OCI-LY7 (cell line): Measurements from ENCODE around the gene EPHB1. TPM values are rescaled to one million over a fixed set of nuclear protein-coding genes. Genes with fewer than 3 reads are reported as not detected.

ENCODE experiments used
- BruUV-seq: library from RNA; stranded (reverse); fragments of 400-500 nt; replicated peaks from 2 replicates; lab custom pipeline; 2021; lab: Mats Ljungman, UMichigan
- CTCF ChIA-PET: fragments of 300-600 bp; sonication (Branson Sonifier 250); formaldehyde crosslinking; loops from one replicate; lab custom pipeline; 2022; ENCODE audit warnings: antibody characterized with exemption; ENCODE audit not compliant: unreplicated experiment; lab: Charles Lee
- POLR2A ChIA-PET: fragments of 300-600 bp; sonication (Branson Sonifier 250); formaldehyde crosslinking; loops from one replicate; lab custom pipeline; 2022; ENCODE audit warnings: antibody characterized with exemption; lab: Charles Lee
- DNase-seq: peaks from one replicate; pipeline ENCODE4 v3.0.0-alpha.2; 2015; ENCODE audit warnings: low spot score
- H2AFZ ChIP-seq: fragments of 200-600 bp; sonication (generic), shearing (Covaris generic); 2 replicates; pipeline ENCODE4 v1.6.1; 2014; ENCODE audit warnings: mild to moderate bottlenecking, antibody characterized with exemption, low read length, moderate library complexity
- H3K27ac ChIP-seq: fragments of 200-600 bp; sonication (generic); 2 replicates; pipeline ENCODE4 v1.5.1; 2014; ENCODE audit warnings: mixed run types, low read depth, mild to moderate bottlenecking, moderate library complexity, low read length, inconsistent platforms; ENCODE audit not compliant: poor library complexity, severe bottlenecking
- H3K36me3 ChIP-seq: fragments of 200-600 bp; sonication (generic); 2 replicates; pipeline ENCODE4 v1.6.1; 2014; ENCODE audit warnings: mild to moderate bottlenecking, antibody characterized with exemption, low read length, moderate library complexity, mixed read lengths; ENCODE audit not compliant: insufficient read depth
- H3K4me1 ChIP-seq: fragments of 200-600 bp; sonication (generic); 2 replicates; pipeline ENCODE4 v1.5.1; 2014; ENCODE audit warnings: mild to moderate bottlenecking, low read length; ENCODE audit not compliant: insufficient read depth, poor library complexity, severe bottlenecking
- H3K4me2 ChIP-seq: fragments of 200-600 bp; sonication (generic); 2 replicates; pipeline ENCODE4 v1.6.1; 2014; ENCODE audit warnings: mild to moderate bottlenecking, low read length
- H3K4me3 ChIP-seq: fragments of 200-600 bp; sonication (generic); 2 replicates; pipeline ENCODE4 v1.5.1; 2014; ENCODE audit warnings: mild to moderate bottlenecking, low read depth, low read length; ENCODE audit not compliant: poor library complexity, severe bottlenecking
- H3K79me2 ChIP-seq: fragments of 200-600 bp; sonication (generic); 2 replicates; pipeline ENCODE4 v1.6.1; 2016; ENCODE audit warnings: low read depth, mild to moderate bottlenecking, low read length, moderate library complexity, mixed read lengths; ENCODE audit not compliant: insufficient read depth
- H3K9me2 ChIP-seq: fragments of 200-600 bp; sonication (generic); 2 replicates; pipeline ENCODE4 v1.6.1; 2016; ENCODE audit warnings: mild to moderate bottlenecking, low read length, mixed read lengths; ENCODE audit not compliant: insufficient read depth
- H3K9me3 ChIP-seq: fragments of 200-600 bp; sonication (generic); 2 replicates; pipeline ENCODE4 v1.6.1; 2014; ENCODE audit warnings: mild to moderate bottlenecking, mixed run types, low read length, mixed read lengths
- H4K20me1 ChIP-seq: fragments of 200-600 bp; sonication (generic); 2 replicates; pipeline ENCODE4 v1.6.1; 2014; ENCODE audit warnings: mild to moderate bottlenecking, antibody characterized with exemption, low read length, moderate library complexity, mixed read lengths; ENCODE audit not compliant: insufficient read depth
- CTCF ChIP-seq: fragments of 200-600 bp; sonication (generic); conservative IDR thresholded peaks from 2 replicates; pipeline ENCODE4 v1.5.1; 2014; ENCODE audit warnings: mild to moderate bottlenecking, antibody characterized with exemption, low read length, moderate library complexity, mixed read lengths
- EZH2phosphoT487 ChIP-seq: fragments of 200-600 bp; sonication (generic); IDR thresholded peaks from 2 replicates; pipeline ENCODE4 v1.6.1; 2018; ENCODE audit warnings: low read depth, borderline replicate concordance, mild to moderate bottlenecking, mixed run types, antibody characterized with exemption, low read length, moderate library complexity, mixed read lengths
- intact Hi-C: fragments of 100-400 bp; cut with micrococcal nuclease; formaldehyde crosslinking; loops from one replicate; pipeline ENCODE4 v1.10.0; 2022; ENCODE audit not compliant: unreplicated experiment
- total RNA-seq, 2 experiments: library from RNA; depleted of rRNA in 1 of 2; stranded (reverse); fragments of >200 nt in 1 of 2; shearing (Covaris generic) in 1 of 2; gene quantifications; 2 replicates each; pipeline ENCODE4 v1.2.3, GENCODE V29; 2014 to 2022

The EPHB1 gene
- total RNA-seq, 2 experiments from 2014 or later: 0.54 to 1.3 TPM

DNA sequence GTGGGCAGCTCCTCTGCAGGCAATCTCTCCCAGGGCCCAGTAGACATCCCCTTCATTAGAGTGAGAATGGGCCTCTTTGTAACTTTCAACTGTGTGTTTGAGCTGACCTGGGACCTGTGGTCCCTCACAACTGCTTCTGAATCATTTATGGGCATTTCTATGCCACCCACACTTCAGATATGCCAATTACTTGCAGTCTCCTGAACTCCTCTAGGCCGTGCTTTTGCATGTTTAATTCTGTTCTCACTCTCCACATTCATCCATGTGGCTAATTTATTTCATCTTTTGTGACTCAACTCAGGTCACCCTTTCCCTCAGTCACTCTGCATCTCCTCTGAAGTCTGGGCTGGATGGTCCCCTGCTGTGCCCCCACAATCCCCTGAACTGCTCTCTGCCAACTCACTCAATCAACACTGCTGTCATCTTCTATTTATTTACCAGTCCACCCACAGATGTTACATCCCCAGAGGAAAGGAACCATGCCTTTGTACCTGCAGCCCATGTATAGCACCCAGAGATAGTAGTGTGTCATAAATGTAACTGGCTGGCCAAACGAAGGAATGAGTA is 364.7 kb downstream of the EPHB1 start:
- Histone ChIP-seq H3K79me2 (no peaks in the 10 kb centered on the region), H3K9me2 (no peaks in the 10 kb centered on the region), H2AFZ (no peak overlapping the region), H3K36me3 (no peaks in the 10 kb centered on the region), H3K27ac (no peak overlapping the region), H3K9me3 (no peaks in the 10 kb centered on the region), H4K20me1 (no peaks in the 10 kb centered on the region), H3K4me3 (no peak overlapping the region), H3K4me2 (no peak overlapping the region), H3K4me1 (no peaks in the 10 kb centered on the region)
- TF ChIP-seq CTCF (no peak), EZH2phosphoT487 (no peak)
- intact Hi-C loops: no loop called here
- POLR2A ChIA-PET: interaction anchor here (0.6 to 0.7 kb wide), 2 partner anchors 180 to 317 kb away, joined by 3 read pairs; no protein-coding TSS in a partner anchor
- no TSS peak for BruUV-seq
- no peak for DNase-seq
- CTCF ChIA-PET: no interaction called here

GRCh38 chr3:135161425-135161824 is 366.4 kb downstream of the EPHB1 start:
- H3K27ac ChIP-seq: no peak overlapping the region
- H3K9me3 ChIP-seq: no peaks in the 10 kb centered on the region
- no peak overlapping the region for H3K4me3 ChIP-seq
- no TSS peak for BruUV-seq
- H3K4me2 ChIP-seq: no peak overlapping the region
- no peaks in the 10 kb centered on the region for H4K20me1 ChIP-seq
- intact Hi-C loops: no loop called here
- H3K9me2 ChIP-seq: no peaks in the 10 kb centered on the region
- no peak for DNase-seq
- ChIA-PET CTCF (no interaction called here), POLR2A (no interaction called here)
- H3K36me3 ChIP-seq: no peaks in the 10 kb centered on the region
- no peak for TF ChIP-seq EZH2phosphoT487
- no peak for TF ChIP-seq CTCF
- no peak overlapping the region for H2AFZ ChIP-seq
- no peaks in the 10 kb centered on the region for H3K79me2 ChIP-seq
- no peaks in the 10 kb centered on the region for H3K4me1 ChIP-seq

GRCh38 chr3:135163701-135164100 is 368.6 kb downstream of the EPHB1 start:
- Histone ChIP-seq H3K79me2 (no peaks in the 10 kb centered on the region), H3K4me2 (no peak overlapping the region), H2AFZ (no peak overlapping the region), H3K9me3 (no peaks in the 10 kb centered on the region), H3K9me2 (no peaks in the 10 kb centered on the region), H3K36me3 (no peaks in the 10 kb centered on the region), H3K27ac (no peak overlapping the region), H3K4me3 (no peak overlapping the region), H4K20me1 (no peaks in the 10 kb centered on the region), H3K4me1 (no peaks in the 10 kb centered on the region)
- DNase-seq: no peak
- intact Hi-C loops: no loop called here
- no TSS peak for BruUV-seq
- POLR2A ChIA-PET: interaction anchor here (0.8 kb wide), 1 partner anchor 509 kb away, joined by 5 read pairs; no protein-coding TSS in a partner anchor
- TF ChIP-seq CTCF: no peak
- no peak for TF ChIP-seq EZH2phosphoT487
- CTCF ChIA-PET: no interaction called here
